ENCODE measurements around the gene CDT1. TPM values are rescaled to one million over a fixed set of nuclear protein-coding genes. Genes with fewer than 3 reads are reported as not detected.
A peak's percentile ranks its signal among the peaks of the same experiment; 100 is the strongest.

Gene CDT1
- total and polyA plus RNA-seq, 10 donors = 1.00 to 17.2 (median 3.6) TPM

GRCh38 chr16:88790312-88791211, 13.0 kb upstream of the CDT1 start:
- TF ChIP-seq POLR2AphosphoS5 (IDR thresholded peaks at IDR 0.05) (peak; percentile 51 to 72 (median 69)), POLR2A (IDR thresholded peaks at IDR 0.05) (no peak)
- H3K4me3 ChIP-seq = peak overlapping the region in 4 of 8 donors; percentile 2 to 52 (median 22)
- intact Hi-C loops (cut with DNase I; ENCODE audit: low total_unique reads) = no loop called here
- peak overlapping the region; percentile 53 to 91 (median 74) for H3K27ac ChIP-seq
- peak; percentile 94 for DNase-seq
- peaks cover 20 to 69% (median 61%) of the 10 kb centered on the region in 6 donors for H3K4me1 ChIP-seq
- peaks cover 0 to 10% (median 0%) of the 10 kb centered on the region in 7 donors for H3K27me3 ChIP-seq (replicated peaks in 1 of 7)
- no peaks in the 10 kb centered on the region for H3K9me3 ChIP-seq
- 9 to 17% (median 12%) methylated on average over 20 to 24 of the region's 24 CpGs for WGBS, 5 donors
- no peaks in the 10 kb centered on the region for H3K36me3 ChIP-seq

GRCh38 chr16:88792078-88792550, 11.5 kb upstream of the CDT1 start:
- peak; percentile 80 for DNase-seq
- Histone ChIP-seq H3K27ac (peak overlapping the region in 5 of 8 donors; percentile 57 to 91 (median 67)), H3K9me3 (no peaks in the 10 kb centered on the region), H3K27me3 (replicated peaks in 1 of 7) (peaks cover 0 to 10% (median 0%) of the 10 kb centered on the region in 7 donors), H3K4me1 (peaks cover 20 to 66% (median 58%) of the 10 kb centered on the region in 6 donors), H3K4me3 (no peak overlapping the region), H3K36me3 (no peaks in the 10 kb centered on the region)
- WGBS, 5 donors = 48 to 64% (median 56%) methylated on average over 12 to 13 of the region's 13 CpGs
- TF ChIP-seq POLR2AphosphoS5 (IDR thresholded peaks at IDR 0.05) = no peak
- no peak for TF ChIP-seq POLR2A (IDR thresholded peaks at IDR 0.05)
- no peak for TF ChIP-seq CTCF (IDR thresholded peaks at IDR 0.05 in 8 of 11, conservative IDR thresholded peaks at IDR 0.05 in 3 of 11)
- intact Hi-C loops (cut with DNase I; ENCODE audit: low total_unique reads) = no loop called here

GRCh38 chr16:88792668-88793250, 10.8 kb upstream of the CDT1 start:
- Histone ChIP-seq H3K4me1 (peaks cover 20 to 66% (median 58%) of the 10 kb centered on the region in 6 donors), H3K9me3 (no peaks in the 10 kb centered on the region), H3K27ac (peak overlapping the region in 4 of 8 donors; percentile 25 to 91 (median 70)), H3K36me3 (no peaks in the 10 kb centered on the region), H3K4me3 (no peak overlapping the region), H3K27me3 (replicated peaks in 1 of 7) (peaks cover 0 to 10% (median 0%) of the 10 kb centered on the region in 7 donors)
- WGBS, 5 donors = 69 to 86% (median 82%) methylated on average over 12 of the region's 12 CpGs
- intact Hi-C loops (cut with DNase I; ENCODE audit: low total_unique reads) = no loop called here
- no peak for TF ChIP-seq POLR2AphosphoS5 (IDR thresholded peaks at IDR 0.05)
- TF ChIP-seq CTCF (IDR thresholded peaks at IDR 0.05 in 8 of 11, conservative IDR thresholded peaks at IDR 0.05 in 3 of 11) = no peak
- TF ChIP-seq POLR2A (IDR thresholded peaks at IDR 0.05) = no peak
- DNase-seq = peak; percentile 80

DNA sequence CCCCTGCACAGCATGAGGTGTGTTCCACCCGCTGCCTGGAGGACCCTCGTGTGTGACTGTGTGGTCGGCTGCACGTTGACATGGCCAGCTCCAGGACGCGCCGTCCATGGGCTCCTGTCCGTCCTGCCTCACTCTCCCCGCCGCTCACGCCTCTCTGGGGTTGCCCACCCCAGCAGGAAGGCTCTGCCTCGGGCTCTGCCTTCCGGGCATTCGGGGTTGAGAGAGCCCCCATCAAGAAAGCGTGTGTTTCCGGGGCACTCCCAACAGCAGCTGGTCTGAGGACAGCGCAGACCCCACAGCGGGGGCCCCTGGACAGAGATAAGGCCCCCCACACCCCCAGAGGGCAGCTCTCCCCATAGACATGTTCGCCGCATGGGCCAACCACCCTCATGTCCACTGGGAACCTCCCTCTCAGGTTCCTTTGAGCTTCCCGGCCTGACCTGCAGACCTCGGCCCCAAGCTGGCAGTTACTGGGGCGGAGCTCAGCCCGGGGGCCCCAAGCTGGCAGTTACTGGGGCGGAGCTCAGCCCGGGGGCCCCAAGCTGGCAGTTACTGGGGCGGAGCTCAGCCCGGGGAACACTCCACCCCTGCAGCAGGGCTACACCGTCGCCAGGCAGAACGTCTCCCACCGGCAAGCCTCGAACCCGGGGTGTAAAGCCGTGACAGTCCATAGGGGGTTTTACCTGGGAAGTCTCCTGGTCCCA, 10.2 kb upstream of the CDT1 start:
- DNase-seq = peak; percentile 78
- H3K27me3 ChIP-seq (replicated peaks in 1 of 7) = peaks cover 0 to 10% (median 0%) of the 10 kb centered on the region in 7 donors
- peak overlapping the region in 4 of 8 donors; percentile 7 to 73 (median 46) for H3K27ac ChIP-seq
- H3K4me1 ChIP-seq = peaks cover 20 to 66% (median 58%) of the 10 kb centered on the region in 6 donors
- intact Hi-C loops (cut with DNase I; ENCODE audit: low total_unique reads) = no loop called here
- no peaks in the 10 kb centered on the region for H3K36me3 ChIP-seq
- H3K9me3 ChIP-seq = no peaks in the 10 kb centered on the region
- H3K4me3 ChIP-seq = no peak overlapping the region
- TF ChIP-seq POLR2A (IDR thresholded peaks at IDR 0.05) = no peak
- no peak for TF ChIP-seq POLR2AphosphoS5 (IDR thresholded peaks at IDR 0.05)
- TF ChIP-seq CTCF (IDR thresholded peaks at IDR 0.05 in 8 of 11, conservative IDR thresholded peaks at IDR 0.05 in 3 of 11) = no peak
- 30 to 40% (median 31%) methylated on average over 22 to 35 of the region's 35 CpGs for WGBS, 5 donors

Data from spleen (tissue), 11 donors.